ENCODE data around the gene METTL9. TPM values are rescaled to one million over a fixed set of nuclear protein-coding genes. Genes with fewer than 3 reads are reported as not detected.
"Not testable (repeated sequence)": the region's sequence is repeated elsewhere in the genome, so short reads cannot be mapped to it uniquely, and the experiment has no call there.

The METTL9 gene
- total RNA-seq, 8 experiments from 2014 or later = 33.6 to 124 (median 113) TPM

DNA sequence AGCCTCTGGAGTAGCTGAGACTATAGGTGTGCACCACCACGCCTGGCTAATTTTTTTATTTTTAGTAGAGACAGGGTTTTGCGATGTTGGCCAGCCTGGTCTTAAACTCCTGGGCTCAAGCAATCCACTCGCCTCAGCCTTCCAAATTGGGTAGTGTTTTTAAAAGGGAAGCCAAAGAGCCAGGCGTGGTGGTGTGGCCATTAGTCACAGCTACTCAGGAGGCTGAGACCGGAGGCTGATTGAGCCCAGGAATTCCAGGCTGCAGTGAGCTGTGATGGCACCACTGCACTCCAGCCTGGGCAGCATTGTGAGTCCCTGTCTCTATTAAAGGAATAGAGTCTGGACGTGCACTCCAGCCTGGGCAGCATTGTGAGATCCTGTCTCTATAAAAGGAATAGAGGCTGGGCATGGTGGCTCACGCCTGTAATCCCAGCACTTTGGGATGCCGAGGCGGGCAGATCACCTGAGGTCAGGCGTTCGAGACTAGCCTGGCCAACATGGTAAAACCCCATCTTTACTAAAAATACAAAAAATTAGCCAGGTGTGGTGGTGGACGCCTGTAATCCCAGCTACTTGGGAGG, 50.5 kb downstream of the METTL9 start:
- in situ Hi-C loops (cut with MboI; ENCODE audit: low pct_unique_long_range_greater_than_20kb in 2 of 9, low sequenced_read_pairs in 9 of 9, unreplicated experiment in 9 of 9) = loop anchor here in 1 of 9 experiments (25.0 kb wide), 1 partner anchor 487 kb away; no protein-coding TSS in a partner anchor
- WGBS, 10 experiments = 87 to 100% (median 93%) methylated on average over 2 to 7 of the region's 12 CpGs; no CpG with 5 or more reads in 4 of the 10 experiments
- H3K27ac ChIP-seq; ATAC-seq (replicated peaks in 6 of 8); H3K4me1 ChIP-seq (replicated peaks in 1 of 2); H3K4me3 ChIP-seq: not testable (repeated sequence)

GRCh38 chr16:21650521-21650920, 51.1 kb downstream of the METTL9 start:
- in situ Hi-C loops (cut with MboI; ENCODE audit: low pct_unique_long_range_greater_than_20kb in 2 of 9, low sequenced_read_pairs in 9 of 9, unreplicated experiment in 9 of 9) = loop anchor here in 1 of 9 experiments (25.0 kb wide), 1 partner anchor 487 kb away; no protein-coding TSS in a partner anchor
- H3K4me3 ChIP-seq = no peak overlapping the region
- H3K4me1 ChIP-seq (replicated peaks in 1 of 2) = no peaks in the 10 kb centered on the region
- WGBS, 10 experiments = 80 to 100% (median 100%) methylated on average over 1 of the region's 1 CpG; no CpG with 5 or more reads in 3 of the 10 experiments
- ATAC-seq (replicated peaks in 6 of 8) = no peak
- H3K27ac ChIP-seq = no peak overlapping the region

DNA sequence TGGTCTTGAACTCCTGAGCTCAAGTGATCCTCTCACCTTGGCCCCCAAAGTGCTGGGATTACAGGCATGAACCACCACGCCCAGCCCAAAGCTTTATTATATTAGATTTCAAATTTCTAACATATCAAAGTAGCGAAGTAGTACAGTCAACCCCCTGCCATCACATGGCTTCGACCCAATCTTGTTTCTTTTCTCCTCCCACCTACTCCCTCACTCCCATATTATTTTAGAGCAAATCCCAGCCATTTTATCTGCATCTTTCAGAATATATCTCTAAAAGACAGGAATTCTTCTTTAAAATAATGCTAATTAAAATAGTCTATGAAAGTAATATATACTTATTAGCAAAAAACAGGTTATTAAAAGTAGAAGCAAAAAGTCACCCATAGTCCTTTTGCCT, 52.1 kb downstream of the METTL9 start:
- Histone ChIP-seq H3K4me3 (no peak overlapping the region), H3K27ac (no peak overlapping the region), H3K4me1 (replicated peaks in 1 of 2) (no peaks in the 10 kb centered on the region)
- WGBS, 10 experiments = 93 to 100% (median 100%) methylated on average over 1 to 3 of the region's 3 CpGs; no CpG with 5 or more reads in 4 of the 10 experiments
- ATAC-seq (replicated peaks in 6 of 8) = no peak
- in situ Hi-C loops (cut with MboI; ENCODE audit: low pct_unique_long_range_greater_than_20kb in 2 of 9, low sequenced_read_pairs in 9 of 9, unreplicated experiment in 9 of 9) = loop anchor here in 1 of 9 experiments (25.0 kb wide), 1 partner anchor 486 kb away; no protein-coding TSS in a partner anchor

DNA sequence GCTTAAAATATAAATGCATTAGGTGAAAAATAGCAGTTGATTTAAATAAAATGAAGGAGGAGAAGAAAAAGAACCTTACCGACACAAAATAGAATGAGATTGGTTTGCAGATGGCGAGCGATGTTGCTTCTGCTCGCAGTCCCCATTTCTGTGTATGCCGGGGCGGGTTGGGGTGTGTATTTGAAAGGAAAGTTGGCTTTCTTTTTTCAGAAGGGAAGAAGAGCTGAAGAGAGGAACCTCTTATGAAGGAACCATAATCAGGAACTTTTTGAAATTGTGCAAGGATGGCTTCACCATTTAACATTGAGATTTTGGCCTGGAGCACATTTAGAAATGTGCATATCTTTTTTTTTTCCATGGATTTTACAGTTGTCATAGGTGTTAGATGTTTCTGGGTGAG, 53.1 kb downstream of the METTL9 start, which contains the start of gene IGSF6:
Gene IGSF6 (minus strand): TSS at position 156 of the 400 bp plus-strand sequence. CDS start 10 bp downstream, at position 146.
- in situ Hi-C loops (cut with MboI; ENCODE audit: low pct_unique_long_range_greater_than_20kb in 2 of 9, low sequenced_read_pairs in 9 of 9, unreplicated experiment in 9 of 9) = loop anchor here in 1 of 9 experiments (25.0 kb wide), 1 partner anchor 485 kb away; no protein-coding TSS in a partner anchor
- 80 to 100% (median 96%) methylated on average over 1 to 6 of the region's 6 CpGs; no CpG with 5 or more reads in 1 of the 10 experiments for WGBS, 10 experiments
- Histone ChIP-seq H3K4me3 (no peak within 1 kb of the TSS), H3K4me1 (replicated peaks in 1 of 2) (no peaks in the 10 kb centered on the region), H3K27ac (no peak within 1 kb of the TSS)
- peak in 1 of 8 experiments; percentile 23 for ATAC-seq (replicated peaks in 6 of 8)

DNA sequence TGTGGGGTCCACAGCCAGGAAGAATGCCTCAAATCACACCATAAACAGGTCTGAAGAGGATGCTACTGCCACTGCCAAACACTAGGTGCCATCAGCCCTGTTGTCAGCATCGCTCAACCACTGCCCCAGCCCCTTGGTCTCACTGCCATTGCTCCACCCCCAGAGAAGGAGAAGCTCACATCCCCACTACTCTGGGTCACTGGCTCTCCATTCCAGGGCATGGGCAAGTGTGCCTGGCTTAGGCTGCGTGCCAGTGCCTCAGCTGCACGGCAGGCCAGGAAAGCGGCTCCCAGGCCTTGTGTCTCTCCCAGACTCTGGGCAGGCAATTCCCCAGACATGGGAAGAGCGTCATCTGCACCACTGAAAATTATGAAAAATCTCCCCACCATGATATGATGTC, 54.2 kb downstream of the METTL9 start:
- H3K4me1 ChIP-seq (replicated peaks in 1 of 2) = no peaks in the 10 kb centered on the region
- in situ Hi-C loops (cut with MboI; ENCODE audit: low pct_unique_long_range_greater_than_20kb in 2 of 9, low sequenced_read_pairs in 9 of 9, unreplicated experiment in 9 of 9) = loop anchor here in 1 of 9 experiments (25.0 kb wide), 1 partner anchor 484 kb away; no protein-coding TSS in a partner anchor
- no peak overlapping the region for H3K27ac ChIP-seq
- WGBS, 10 experiments = 61 to 100% (median 100%) methylated on average over 1 to 3 of the region's 5 CpGs; no CpG with 5 or more reads in 5 of the 10 experiments
- H3K4me3 ChIP-seq = no peak overlapping the region
- ATAC-seq (replicated peaks in 6 of 8) = no peak

DNA sequence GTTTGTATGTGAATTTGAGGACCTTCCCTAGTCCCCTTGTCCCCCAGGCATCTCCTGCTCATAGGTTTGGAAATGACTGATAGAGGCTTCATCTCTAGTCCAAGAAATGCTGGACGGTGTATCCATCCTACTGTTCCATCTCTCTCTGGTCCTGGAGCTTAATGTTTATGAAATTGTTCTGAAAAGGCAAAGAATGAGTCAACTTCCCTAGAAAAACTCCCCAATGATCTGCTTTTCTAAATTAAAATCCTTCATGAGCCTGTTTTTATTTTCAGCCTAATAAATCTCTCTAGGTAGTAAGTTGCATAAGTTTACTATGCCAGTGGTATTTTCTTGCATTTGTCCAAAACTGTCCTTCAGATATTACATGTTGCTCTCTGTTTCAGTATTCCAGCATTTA, 55.1 kb downstream of the METTL9 start:
- Histone ChIP-seq H3K4me3 (no peak overlapping the region), H3K4me1 (replicated peaks in 1 of 2) (no peaks in the 10 kb centered on the region), H3K27ac (no peak overlapping the region)
- ATAC-seq (replicated peaks in 6 of 8) = no peak
- WGBS, 10 experiments = 44 to 100% (median 100%) methylated on average over 1 of the region's 1 CpG; no CpG with 5 or more reads in 3 of the 10 experiments
- in situ Hi-C loops (cut with MboI; ENCODE audit: low pct_unique_long_range_greater_than_20kb in 2 of 9, low sequenced_read_pairs in 9 of 9, unreplicated experiment in 9 of 9) = loop anchor here in 1 of 9 experiments (25.0 kb wide), 1 partner anchor 483 kb away; no protein-coding TSS in a partner anchor

DNA sequence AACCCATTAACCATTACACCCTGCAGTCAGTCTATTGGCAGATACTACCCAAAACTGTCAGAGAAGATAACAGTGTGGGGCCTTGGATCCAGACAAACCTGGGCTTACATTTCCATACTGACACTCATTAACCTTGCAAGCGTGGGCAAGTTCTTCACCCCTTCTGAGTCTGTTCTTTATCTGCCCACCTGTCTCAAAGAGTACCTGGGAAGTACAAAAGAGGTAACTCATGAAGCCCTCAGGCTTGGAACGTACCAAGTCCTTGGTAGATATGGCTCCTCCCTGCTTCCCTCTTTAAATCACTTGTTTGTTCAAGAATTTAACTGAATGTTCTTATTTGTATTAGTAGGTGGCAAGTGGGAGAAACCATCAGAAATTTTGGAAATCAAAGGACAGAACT, 55.5 kb downstream of the METTL9 start:
- ATAC-seq (replicated peaks in 6 of 8) = no peak
- Histone ChIP-seq H3K4me1 (replicated peaks in 1 of 2) (no peaks in the 10 kb centered on the region), H3K27ac (no peak overlapping the region), H3K4me3 (no peak overlapping the region)
- 60 to 100% (median 93%) methylated on average over 1 to 2 of the region's 2 CpGs; no CpG with 5 or more reads in 3 of the 10 experiments for WGBS, 10 experiments
- in situ Hi-C loops (cut with MboI; ENCODE audit: low pct_unique_long_range_greater_than_20kb in 2 of 9, low sequenced_read_pairs in 9 of 9, unreplicated experiment in 9 of 9) = loop anchor here in 1 of 9 experiments (25.0 kb wide), 1 partner anchor 482 kb away; no protein-coding TSS in a partner anchor

DNA sequence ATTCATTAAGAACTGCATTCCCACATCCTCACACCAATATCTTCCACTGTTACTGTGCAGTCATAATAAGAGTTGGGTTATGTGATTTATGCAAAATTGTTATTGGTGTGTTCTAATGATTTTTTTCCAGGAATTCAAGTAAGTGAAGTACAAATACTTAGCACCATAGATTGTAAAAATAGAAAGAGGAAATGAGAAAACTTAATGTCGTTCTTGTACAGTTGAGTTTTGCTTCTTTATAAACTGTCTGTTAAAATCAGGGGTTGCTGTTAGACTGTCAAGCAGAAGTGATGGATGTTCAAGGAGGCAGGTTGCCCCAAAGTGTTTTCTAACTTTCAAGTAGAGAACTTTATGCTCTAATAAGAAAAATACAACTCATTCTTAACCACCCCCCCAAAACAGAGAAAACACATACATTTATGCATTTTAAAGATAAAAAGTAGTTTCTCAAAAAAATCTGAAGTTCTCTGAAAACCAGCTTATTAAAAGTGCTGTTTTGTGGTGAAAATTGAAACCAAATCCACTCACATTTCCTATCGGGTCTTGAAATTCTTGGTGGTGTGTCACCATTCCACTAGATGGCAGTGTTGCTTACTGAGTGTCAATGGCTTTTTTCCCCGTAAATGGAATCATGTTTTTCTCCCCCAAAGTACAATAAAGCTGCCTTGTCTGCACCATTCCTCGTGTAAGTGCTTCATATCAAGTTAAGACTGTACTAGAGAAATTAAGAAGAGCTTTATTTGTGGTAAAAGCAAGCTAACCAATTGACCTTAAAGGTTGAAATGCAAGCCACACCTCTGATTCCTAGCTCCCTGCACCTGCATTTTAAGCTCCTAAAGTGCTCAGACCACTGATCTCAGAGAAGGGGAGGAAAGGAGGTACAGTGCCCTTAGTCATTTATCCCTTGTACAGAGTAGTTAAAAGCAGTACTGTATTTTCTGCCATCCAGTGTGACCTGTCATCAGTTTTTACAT, 57.7 kb downstream of the METTL9 start:
- 0 to 50% (median 21%) methylated on average over 1 to 4 of the region's 4 CpGs; no CpG with 5 or more reads in 1 of the 10 experiments for WGBS, 10 experiments
- ATAC-seq (replicated peaks in 6 of 8) = no peak
- in situ Hi-C loops (cut with MboI; ENCODE audit: low pct_unique_long_range_greater_than_20kb in 2 of 9, low sequenced_read_pairs in 9 of 9, unreplicated experiment in 9 of 9) = loop anchor here in 1 of 9 experiments (25.0 kb wide), 1 partner anchor 480 kb away; no protein-coding TSS in a partner anchor
- H3K4me3 ChIP-seq = no peak overlapping the region
- H3K4me1 ChIP-seq (replicated peaks in 1 of 2) = no peaks in the 10 kb centered on the region
- H3K27ac ChIP-seq = no peak overlapping the region

DNA sequence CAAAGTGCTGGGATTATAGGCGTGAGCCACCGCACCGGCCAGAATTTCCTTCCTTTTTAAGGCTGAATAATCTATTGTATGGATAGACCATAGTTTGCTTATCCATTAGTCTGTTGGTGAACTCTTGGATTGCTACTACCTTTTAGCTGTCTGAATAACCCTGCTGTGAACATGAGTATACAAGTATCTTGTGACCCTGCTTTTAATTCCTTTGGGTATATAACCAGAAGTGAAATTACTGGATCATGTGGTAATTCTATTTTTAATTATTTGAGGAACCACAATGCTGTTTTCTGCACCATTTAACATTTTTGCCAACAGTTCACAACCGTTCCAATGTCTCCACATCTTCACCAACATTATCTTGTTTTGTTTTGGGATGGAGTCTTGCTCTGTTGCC, 59.7 kb downstream of the METTL9 start:
- Histone ChIP-seq H3K4me3 (no peak overlapping the region), H3K4me1 (replicated peaks in 1 of 2) (no peaks in the 10 kb centered on the region), H3K27ac (no peak overlapping the region)
- in situ Hi-C loops (cut with MboI; ENCODE audit: low pct_unique_long_range_greater_than_20kb in 2 of 9, low sequenced_read_pairs in 9 of 9, unreplicated experiment in 9 of 9) = loop anchor here in 1 of 9 experiments (25.0 kb wide), 1 partner anchor 478 kb away; no protein-coding TSS in a partner anchor
- no peak for ATAC-seq (replicated peaks in 6 of 8)
- 91 to 100% (median 96%) methylated on average over 4 of the region's 4 CpGs; no CpG with 5 or more reads in 7 of the 10 experiments for WGBS, 10 experiments

GRCh38 chr16:21663889-21664647, 64.7 kb downstream of the METTL9 start, which contains the start of gene OTOA:
Gene OTOA, plus strand, starts transcription at chr16:21663968. Its CDS starts 14,547 bp downstream, at chr16:21678515.
- no peaks in the 10 kb centered on the region for H3K4me1 ChIP-seq (replicated peaks in 1 of 2)
- H3K4me3 ChIP-seq = no peak within 1 kb of the TSS
- H3K27ac ChIP-seq = no peak within 1 kb of the TSS
- in situ Hi-C loops (cut with MboI; ENCODE audit: low pct_unique_long_range_greater_than_20kb in 2 of 9, low sequenced_read_pairs in 9 of 9, unreplicated experiment in 9 of 9) = loop anchor here in 1 of 9 experiments (25.0 kb wide), 1 partner anchor 473 kb away; no protein-coding TSS in a partner anchor
- 0 to 100% (median 60%) methylated on average over 1 to 4 of the region's 45 CpGs; no CpG with 5 or more reads in 4 of the 10 experiments for WGBS, 10 experiments
- peak in 2 of 8 experiments; percentile 28 to 48 for ATAC-seq (replicated peaks in 6 of 8)

GRCh38 chr16:21664801-21665492, 65.6 kb downstream of the METTL9 start:
- Histone ChIP-seq H3K4me1 (replicated peaks in 1 of 2) (no peaks in the 10 kb centered on the region), H3K4me3 (no peak overlapping the region), H3K27ac (no peak overlapping the region)
- no peak for ATAC-seq (replicated peaks in 6 of 8)
- in situ Hi-C loops (cut with MboI; ENCODE audit: low pct_unique_long_range_greater_than_20kb in 2 of 9, low sequenced_read_pairs in 9 of 9, unreplicated experiment in 9 of 9) = loop anchor here in 1 of 9 experiments (25.0 kb wide), 1 partner anchor 472 kb away; no protein-coding TSS in a partner anchor
- 67 to 100% (median 93%) methylated on average over 1 to 7 of the region's 10 CpGs; no CpG with 5 or more reads in 1 of the 10 experiments for WGBS, 10 experiments

Data from motor neuron (in vitro differentiated cells).